Lung (tissue), 12 donors: ENCODE results near the gene GARS1. TPM values are rescaled to one million over a fixed set of nuclear protein-coding genes. Genes with fewer than 3 reads are reported as not detected.
"Not testable (repeated sequence)": the region's sequence is repeated elsewhere in the genome, so short reads cannot be mapped to it uniquely, and the experiment has no call there.

ENCODE experiments used
- ATAC-seq: fragments of 200-7000 bp; cut with Tn5 transposase; one replicate; pipeline ENCODE4 v1.9.1; 2020; ENCODE audit warnings: moderate number of reproducible peaks; ENCODE audit not compliant: insufficient read depth, low FRiP score
- DNase-seq, 3 donors: peaks; one replicate each; pipeline ENCODE4 v3.0.0-alpha.2; 2013 to 2017
- H3K27ac ChIP-seq, 2 donors: one replicate each; pipeline ENCODE4 v1.5.1; 2013; ENCODE audit warnings: mild to moderate bottlenecking in 2 of 2, moderate library complexity in 2 of 2, control low read depth in 1 of 2, inconsistent platforms in 1 of 2, low read depth in 1 of 2, low read length in 1 of 2
- H3K27me3 ChIP-seq, 3 donors: one replicate each; pipeline ENCODE4 v1.5.1; 2013; ENCODE audit warnings: low read length in 2 of 3; ENCODE audit not compliant: control insufficient read depth in 3 of 3, insufficient read depth in 3 of 3
- H3K36me3 ChIP-seq, 4 donors: one replicate each; pipeline ENCODE4 v1.5.1; 2013; ENCODE audit warnings: low read length in 4 of 4, mild to moderate bottlenecking in 1 of 4, moderate library complexity in 1 of 4; ENCODE audit not compliant: control insufficient read depth in 4 of 4, insufficient read depth in 4 of 4
- H3K4me1 ChIP-seq, 5 donors: one replicate each; pipeline ENCODE4 v1.5.1; 2013; ENCODE audit warnings: low read length in 5 of 5, mild to moderate bottlenecking in 2 of 5, moderate library complexity in 1 of 5; ENCODE audit not compliant: control insufficient read depth in 5 of 5, insufficient read depth in 5 of 5
- H3K4me3 ChIP-seq: one replicate; pipeline ENCODE4 v1.5.1; 2013; ENCODE audit warnings: mild to moderate bottlenecking, control low read depth, moderate library complexity
- H3K9ac ChIP-seq, 2 donors: one replicate each; pipeline ENCODE4 v1.5.1; 2013; ENCODE audit warnings: low read length in 2 of 2, control low read depth in 1 of 2; ENCODE audit not compliant: insufficient read depth in 1 of 2
- H3K9me3 ChIP-seq, 4 donors: one replicate each; pipeline ENCODE4 v1.5.1; 2013; ENCODE audit warnings: low read length in 3 of 4, mild to moderate bottlenecking in 1 of 4, moderate library complexity in 1 of 4; ENCODE audit not compliant: control insufficient read depth in 4 of 4, insufficient read depth in 3 of 4
- WGBS, 2 donors: extraction: QIAGEN DNeasy Blood & Tissue Kit; methylation state at CpG; one replicate each; pipeline ENCODE4 v1.1.7; 2013; 5-methylcytosine and 5-hydroxymethylcytosine counted together
- polyA plus RNA-seq, 2 donors: library from polyadenylated mRNA; stranded (reverse); fragments of 200-250 nt; gene quantifications; one replicate each; pipeline ENCODE4 v1.2.1, GENCODE V29; 2013
- total RNA-seq, 2 donors: library from RNA; depleted of rRNA in 1 of 2; stranded (reverse); fragments of >200 nt in 1 of 2; gene quantifications; one replicate each; pipeline ENCODE4 v1.2.1, GENCODE V29; 2014 to 2021
- TF ChIP-seq, protein P1 (sequence below): IDR thresholded peaks from 2 replicates; pipeline ENCODE4 v1.5.1; 2012; ENCODE audit warnings: mild to moderate bottlenecking; ENCODE audit errors: control extremely low read depth, extremely low read depth
- donor health status: control.
- donor health status: control.
- donor health status: Bipolar disorder and iron deficiency.
- donor health status: healthy.
- donor health status: DM: yes; HTN: yes; CAD: no.

Gene GARS1
- total and polyA plus RNA-seq, 4 donors, result 55.5 to 132 (median 92.1) TPM

- Histone ChIP-seq H3K9me3 (no peaks in the 10 kb centered on the region), H3K27me3 (no peaks in the 10 kb centered on the region), H3K4me3 (no peak overlapping the region), H3K36me3 (peaks cover 10 to 24% (median 15%) of the 10 kb centered on the region in 4 donors), H3K27ac (no peak overlapping the region), H3K4me1 (peaks cover 0 to 16% (median 0%) of the 10 kb centered on the region in 5 donors), H3K9ac (no peak overlapping the region)
- ATAC-seq, result no peak
- WGBS, 2 donors, result 74 to 82% methylated on average over 5 of the region's 5 CpGs
- TF ChIP-seq, protein P1, sequence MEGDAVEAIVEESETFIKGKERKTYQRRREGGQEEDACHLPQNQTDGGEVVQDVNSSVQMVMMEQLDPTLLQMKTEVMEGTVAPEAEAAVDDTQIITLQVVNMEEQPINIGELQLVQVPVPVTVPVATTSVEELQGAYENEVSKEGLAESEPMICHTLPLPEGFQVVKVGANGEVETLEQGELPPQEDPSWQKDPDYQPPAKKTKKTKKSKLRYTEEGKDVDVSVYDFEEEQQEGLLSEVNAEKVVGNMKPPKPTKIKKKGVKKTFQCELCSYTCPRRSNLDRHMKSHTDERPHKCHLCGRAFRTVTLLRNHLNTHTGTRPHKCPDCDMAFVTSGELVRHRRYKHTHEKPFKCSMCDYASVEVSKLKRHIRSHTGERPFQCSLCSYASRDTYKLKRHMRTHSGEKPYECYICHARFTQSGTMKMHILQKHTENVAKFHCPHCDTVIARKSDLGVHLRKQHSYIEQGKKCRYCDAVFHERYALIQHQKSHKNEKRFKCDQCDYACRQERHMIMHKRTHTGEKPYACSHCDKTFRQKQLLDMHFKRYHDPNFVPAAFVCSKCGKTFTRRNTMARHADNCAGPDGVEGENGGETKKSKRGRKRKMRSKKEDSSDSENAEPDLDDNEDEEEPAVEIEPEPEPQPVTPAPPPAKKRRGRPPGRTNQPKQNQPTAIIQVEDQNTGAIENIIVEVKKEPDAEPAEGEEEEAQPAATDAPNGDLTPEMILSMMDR, result no peak
- DNase-seq, result peak; percentile 75 to 93 (median 83)
Measured at GRCh38 chr7:30584965-30585364, 9.7 kb upstream of the GARS1 start.

- no peaks in the 10 kb centered on the region for H3K9me3 ChIP-seq
- no peak overlapping the region for H3K9ac ChIP-seq
Measured at GRCh38 chr7:30585675-30586074, 9.0 kb upstream of the GARS1 start.

GRCh38 chr7:30587547-30587946, 7.1 kb upstream of the GARS1 start:
- H3K27me3 ChIP-seq, H3K9me3 ChIP-seq, H3K27ac ChIP-seq, H3K9ac ChIP-seq, H3K4me3 ChIP-seq, DNase-seq, ATAC-seq: not testable (repeated sequence)
- Histone ChIP-seq H3K4me1 (peaks cover 0 to 16% (median 0%) of the 10 kb centered on the region in 5 donors), H3K36me3 (peaks cover 5 to 12% (median 8%) of the 10 kb centered on the region in 4 donors)
- 94 to 99% methylated on average over 4 of the region's 4 CpGs for WGBS, 2 donors

More at GRCh38 chr7:30585675-30586074, 9.0 kb upstream of the GARS1 start:
- TF ChIP-seq, protein P1, result no peak
- H3K36me3 ChIP-seq, result peaks cover 8 to 23% (median 14%) of the 10 kb centered on the region in 4 donors
- DNase-seq, result peak in 1 of 3 donors; percentile 20
- H3K4me3 ChIP-seq, result no peak overlapping the region
- H3K27me3 ChIP-seq, result no peaks in the 10 kb centered on the region
- H3K27ac ChIP-seq, result no peak overlapping the region
- peaks cover 0 to 16% (median 0%) of the 10 kb centered on the region in 5 donors for H3K4me1 ChIP-seq
- WGBS, 2 donors, result 67 to 77% methylated on average over 3 of the region's 3 CpGs
- no peak for ATAC-seq

GRCh38 chr7:30589111-30589510, 5.6 kb upstream of the GARS1 start:
- H3K9me3 ChIP-seq, result no peaks in the 10 kb centered on the region
- DNase-seq, result peak in 2 of 3 donors; percentile 55 to 65
- TF ChIP-seq, protein P1, result no peak
- H3K27ac ChIP-seq, result no peak overlapping the region
- no peak overlapping the region for H3K9ac ChIP-seq
- WGBS, 2 donors, result 94 to 98% methylated on average over 3 of the region's 3 CpGs
- no peak overlapping the region for H3K4me3 ChIP-seq
- no peaks in the 10 kb centered on the region for H3K27me3 ChIP-seq
- peaks cover 0 to 5% (median 2%) of the 10 kb centered on the region in 4 donors for H3K36me3 ChIP-seq
- no peak for ATAC-seq
- peaks cover 0 to 22% (median 4%) of the 10 kb centered on the region in 5 donors for H3K4me1 ChIP-seq
